GM19023 (cell line): ENCODE results near the gene GEMIN7.

Experiments used
- ATAC-seq: cut with Tn5 transposase; IDR thresholded peaks from one replicate; pipeline ENCODE4 v1.9.1; 2021; ENCODE audit warnings: mild to moderate bottlenecking, moderate library complexity; ENCODE audit not compliant: unreplicated experiment

The GEMIN7 gene

DNA sequence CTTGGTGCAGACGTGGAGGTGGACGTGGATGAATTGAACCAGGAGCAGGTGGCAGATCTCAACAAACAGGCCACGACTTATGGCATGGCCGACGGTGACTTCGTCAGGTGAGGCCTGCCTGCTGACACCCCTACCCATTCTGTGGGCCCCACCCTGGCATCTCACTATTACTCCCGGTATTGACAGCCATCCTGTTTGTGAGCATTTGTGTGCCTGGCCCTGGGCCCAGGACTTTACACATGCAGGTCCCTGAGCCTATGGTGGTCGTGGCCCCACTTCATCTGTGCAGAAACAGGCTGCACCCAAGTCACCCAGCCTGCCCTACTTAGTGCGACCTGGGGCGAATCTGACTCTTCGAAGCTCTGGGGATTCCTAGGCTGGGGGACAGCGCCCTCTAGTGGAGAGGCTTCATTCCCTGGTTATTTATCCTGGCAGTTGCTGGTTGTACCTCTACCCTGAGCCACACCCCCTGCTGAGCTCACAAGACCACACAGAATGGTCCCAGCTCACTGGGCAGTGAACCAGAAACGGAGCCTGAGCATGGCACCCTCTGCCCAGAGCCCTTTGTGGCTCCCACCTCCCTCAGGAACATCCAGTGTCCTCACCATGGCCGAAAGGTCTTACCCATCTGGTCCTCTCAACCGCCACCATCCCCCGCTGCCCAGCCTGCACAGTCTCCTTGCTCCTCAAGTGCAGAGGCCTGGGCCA lies 19.6 kb upstream of the GEMIN7 start:
- no peak for ATAC-seq

DNA sequence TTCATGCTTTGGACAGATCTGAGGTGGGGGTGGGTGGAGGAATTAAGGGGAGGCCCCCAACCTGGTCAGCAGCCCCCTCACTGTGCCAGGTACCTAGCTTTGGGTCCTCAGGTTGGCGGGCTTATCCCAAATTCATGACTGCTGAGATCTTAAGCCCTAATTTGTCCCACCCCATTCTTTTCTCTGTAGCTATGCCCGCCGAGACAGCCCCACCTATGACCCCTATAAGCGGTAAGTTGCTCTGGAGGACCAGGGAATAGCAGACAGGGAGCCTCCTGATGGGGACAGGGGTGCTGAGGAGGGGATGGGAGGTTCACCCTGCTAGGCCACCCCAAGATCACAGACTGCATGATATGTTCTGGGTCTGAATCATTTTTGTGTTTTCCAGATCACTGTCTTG lies 17.1 kb upstream of the GEMIN7 start:
- no peak for ATAC-seq

- no peak for ATAC-seq
Measured at GRCh38 chr19:45063851-45064801, 14.9 kb upstream of the GEMIN7 start.

DNA sequence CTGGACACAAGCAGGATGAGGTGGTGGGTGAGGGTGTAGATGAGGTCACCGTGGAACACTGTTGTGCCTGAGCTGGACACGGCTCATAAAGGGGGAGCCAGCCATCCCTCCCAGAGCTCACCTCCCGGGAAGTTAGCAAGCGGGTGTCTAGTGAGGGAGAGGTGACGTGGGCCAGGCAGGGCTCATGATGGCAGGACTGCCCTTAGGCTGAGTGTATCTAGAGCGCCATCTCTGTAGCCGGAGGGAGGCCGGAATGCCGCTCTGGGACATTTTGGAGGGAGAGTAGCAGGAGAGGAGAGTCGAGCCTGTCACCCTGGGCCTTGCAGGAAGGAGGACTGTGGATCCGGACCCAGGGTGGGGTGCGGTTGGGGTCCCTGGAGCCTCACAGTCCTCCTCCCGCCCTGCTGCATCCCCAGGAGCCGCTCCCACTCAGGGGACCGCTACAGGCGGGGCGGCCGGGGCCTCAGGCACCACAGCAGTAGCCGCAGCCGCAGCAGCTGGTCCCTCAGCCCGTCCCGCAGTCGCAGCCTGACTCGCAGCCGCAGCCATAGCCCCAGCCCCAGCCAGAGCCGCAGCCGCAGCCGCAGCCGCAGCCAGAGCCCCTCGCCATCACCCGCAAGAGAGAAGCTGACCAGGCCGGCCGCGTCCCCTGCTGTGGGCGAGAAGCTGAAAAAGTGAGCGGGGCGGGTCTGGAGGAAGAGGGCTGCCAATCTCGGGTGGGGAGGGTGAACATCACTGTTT lies 12.0 kb upstream of the GEMIN7 start:
- ATAC-seq = no peak

- no peak for ATAC-seq
Measured at GRCh38 chr19:45068041-45068440, 11.0 kb upstream of the GEMIN7 start.

- no peak for ATAC-seq
Measured at GRCh38 chr19:45069056-45069455, 10.0 kb upstream of the GEMIN7 start.

GRCh38 chr19:45070214-45070613 lies 8.8 kb upstream of the GEMIN7 start:
- ATAC-seq = no peak

GRCh38 chr19:45070861-45071544 lies 8.1 kb upstream of the GEMIN7 start:
- ATAC-seq = no peak

DNA sequence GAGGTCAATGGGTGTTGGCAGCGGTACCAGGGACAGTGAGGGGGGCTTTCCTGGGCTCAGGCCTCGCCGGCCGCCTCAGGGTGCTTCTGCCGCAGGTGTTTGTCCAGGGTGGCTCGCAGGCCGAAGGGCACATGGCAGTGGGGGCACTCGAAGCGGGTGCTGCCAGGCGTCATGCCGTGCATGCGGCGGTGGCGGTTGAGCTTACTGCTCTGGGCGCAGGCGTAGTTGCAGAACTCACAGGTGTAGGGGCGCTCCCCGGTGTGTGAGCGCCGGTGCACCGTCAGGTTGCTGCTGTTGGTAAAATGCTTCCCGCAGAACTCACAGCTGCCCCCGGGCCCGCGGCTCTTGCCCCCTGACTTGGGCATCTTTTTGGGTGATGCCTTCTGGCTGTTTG lies 7.5 kb upstream of the GEMIN7 start:
- ATAC-seq = no peak

DNA sequence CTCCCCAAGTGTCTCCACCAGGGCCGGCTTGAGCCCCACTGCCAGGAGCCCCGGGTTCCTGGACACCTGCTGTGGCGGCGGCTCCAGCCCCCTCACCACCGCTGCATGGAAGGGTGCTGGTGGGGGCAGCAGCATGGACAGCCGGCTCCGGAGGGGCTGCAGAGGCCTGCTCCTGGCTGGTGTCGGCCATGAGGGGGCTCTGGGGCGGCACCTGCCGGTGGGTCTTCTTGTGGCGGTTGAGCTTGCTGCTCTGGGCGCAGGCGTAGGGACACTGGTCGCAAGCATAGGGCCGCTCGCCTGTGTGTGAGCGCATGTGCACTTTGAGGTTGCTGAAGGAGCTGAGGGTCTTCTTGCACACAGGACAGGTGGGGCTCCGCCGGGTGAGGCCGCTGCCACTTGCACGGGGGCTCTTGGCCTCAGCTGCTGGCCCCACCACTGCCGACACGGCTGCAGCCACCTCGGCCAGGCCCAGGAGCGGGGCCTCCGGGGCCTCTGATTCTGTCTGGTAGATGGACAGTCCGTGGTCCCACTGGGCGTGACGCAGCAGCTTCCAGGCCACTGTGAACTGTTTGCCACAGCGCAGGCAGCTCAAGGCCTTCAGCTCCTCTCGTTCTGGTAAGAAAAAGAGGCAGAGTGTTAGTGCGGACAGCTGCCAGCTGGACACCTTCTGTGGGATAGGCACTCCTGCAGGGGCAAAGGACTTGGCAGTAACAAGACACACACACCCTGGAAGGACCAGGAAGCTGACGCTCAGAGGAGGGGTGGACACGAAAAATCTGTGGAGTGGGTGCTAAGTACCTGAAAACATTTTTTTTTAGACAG lies 6.9 kb upstream of the GEMIN7 start:
- no peak for ATAC-seq

DNA sequence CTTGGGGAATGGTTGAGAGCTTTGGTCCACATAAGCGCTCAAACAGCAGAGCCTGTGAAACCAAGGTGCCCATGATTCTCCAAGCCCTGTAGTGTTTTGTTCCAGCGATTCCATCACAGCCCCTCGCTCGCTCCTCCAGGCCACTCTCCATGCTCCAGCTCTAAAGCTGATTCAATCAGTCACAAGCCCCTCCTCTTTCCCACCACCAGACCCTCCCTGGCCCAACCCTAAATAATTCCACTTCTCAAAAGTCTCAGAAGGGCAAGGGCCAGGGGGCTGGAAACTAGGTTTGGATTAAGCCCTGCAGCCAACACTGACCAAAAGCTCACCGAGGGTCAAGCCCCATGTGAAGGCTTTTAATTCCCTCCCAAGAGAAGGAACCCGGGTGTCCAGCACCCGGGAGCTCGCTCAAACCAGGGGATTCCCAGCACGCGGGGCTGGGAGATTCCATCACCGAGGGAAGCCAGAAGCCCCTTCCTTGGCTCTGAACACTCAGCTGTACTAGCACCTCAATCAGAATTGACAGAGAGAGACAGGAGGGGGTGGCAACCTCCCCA lies 4.2 kb upstream of the GEMIN7 start:
- ATAC-seq = no peak

- ATAC-seq = peak; percentile 61
Measured at GRCh38 chr19:45075301-45076028, 3.6 kb upstream of the GEMIN7 start.

GRCh38 chr19:45076029-45076850 lies 2.8 kb upstream of the GEMIN7 start, which contains the start of gene ZNF296:
ZNF296 (minus strand) TSS chr19:45076478; CDS start chr19:45076373, 105 bp downstream.
- peak; percentile 44 for ATAC-seq

DNA sequence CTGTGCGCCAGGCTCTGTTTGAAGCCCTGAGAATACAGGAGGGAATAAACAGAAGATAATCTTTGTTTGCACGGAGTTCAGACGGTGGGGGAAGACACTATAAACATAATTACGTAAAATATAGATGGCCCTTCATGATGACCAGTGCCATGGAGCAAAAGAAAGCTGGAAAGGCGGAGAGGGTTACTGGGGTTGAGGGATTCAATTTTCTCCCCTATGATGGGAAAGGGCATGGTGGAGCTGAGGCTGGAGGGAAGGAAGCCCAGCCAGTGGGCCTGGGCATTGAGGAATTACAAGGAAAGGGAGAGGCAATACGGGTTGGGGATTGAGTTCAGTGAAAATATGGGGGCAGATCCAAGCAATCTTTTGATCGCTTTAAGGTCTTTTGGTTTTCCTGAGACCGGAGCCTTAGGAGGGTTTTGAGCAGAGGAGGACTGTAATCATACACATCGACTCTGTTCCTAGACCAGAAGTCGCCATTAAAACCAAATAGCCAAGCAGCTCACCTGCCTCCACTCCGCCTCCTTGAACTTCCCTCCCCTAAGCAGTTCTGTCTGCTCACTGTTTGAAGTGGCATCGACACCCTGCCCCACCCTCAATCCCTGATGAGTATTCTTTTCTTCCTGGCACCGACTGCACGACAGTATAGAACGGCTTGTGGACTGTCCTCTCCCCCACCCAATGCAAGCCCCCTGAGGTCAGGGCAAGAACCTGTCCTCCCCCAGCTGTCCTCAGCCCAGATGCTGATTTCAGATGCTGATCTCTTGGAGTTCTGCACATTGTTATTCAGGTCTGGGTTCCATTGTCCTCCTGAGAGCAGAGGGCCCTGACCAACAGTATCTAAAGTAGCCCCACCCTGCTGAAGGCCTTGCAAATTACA lies 2.0 kb upstream of the GEMIN7 start:
- no peak for ATAC-seq

GRCh38 chr19:45078390-45079062 lies 534 bp upstream of the GEMIN7 start:
- peak; percentile 1 for ATAC-seq

DNA sequence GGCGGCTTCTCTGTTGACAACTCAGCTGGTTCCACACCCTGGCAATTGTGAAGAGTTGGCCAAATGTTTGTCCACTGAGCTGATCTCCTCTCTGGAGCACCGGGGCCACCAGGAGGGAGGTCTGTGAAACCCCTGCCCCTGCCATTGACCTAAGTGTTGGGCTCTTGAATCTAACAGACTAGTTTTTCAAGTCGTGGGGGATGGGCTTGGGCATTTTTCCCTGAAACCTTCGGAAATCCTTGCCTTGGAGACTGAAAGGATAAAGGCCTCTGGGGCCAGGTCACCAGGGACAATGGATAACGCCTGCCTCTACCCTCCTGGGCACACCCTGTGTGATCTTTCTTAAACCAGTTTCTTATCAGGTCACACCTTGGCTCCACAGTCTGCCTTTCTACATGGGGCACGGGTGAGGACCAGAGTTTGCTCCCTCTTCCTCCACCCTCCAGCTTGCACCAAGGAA lies 881 bp downstream of the GEMIN7 start:
- no peak for ATAC-seq
